ENCODE results near the gene CLEC4E. TPM values are rescaled to one million over a fixed set of nuclear protein-coding genes. Genes with fewer than 3 reads are reported as not detected.

The CLEC4E gene
- total RNA-seq, 1 donor, result not detected

Small RNA genes lying within 50 kb of the gene (small RNA-seq; reads per million reads assigned to genes)
- not detected for gene RNU6-275P

Other genes with a start within 250 kb of the CLEC4E start
- gene CLEC6A, start 84.9 kb downstream of the CLEC4E start, total RNA-seq, result not detected
- under 0.01 TPM for gene CLEC4D, start 27.4 kb downstream of the CLEC4E start, total RNA-seq
- not detected for gene AICDA, start 72.0 kb upstream of the CLEC4E start, total RNA-seq
- gene MFAP5, start 121.9 kb upstream of the CLEC4E start, total RNA-seq, result not detected
- gene RIMKLB, start 157.1 kb upstream of the CLEC4E start, total RNA-seq, result 48.2 TPM

Measured in hematopoietic multipotent progenitor cell (in vitro differentiated cells).